GM23338 (cell line): ENCODE data around the gene BCOR. TPM values are rescaled to one million over a fixed set of nuclear protein-coding genes. Genes with fewer than 3 reads are reported as not detected.

Experiments used
- ATAC-seq: fragments of 200-7000 bp; cut with Tn5 transposase; 3 replicates; pipeline ENCODE4 v1.9.1; 2020
- DNase-seq: peaks from one replicate; pipeline ENCODE4 v3.0.0-alpha.2; 2015; ENCODE audit warnings: low spot score
- H2AFZ ChIP-seq: fragments of 200-600 bp; sonication (generic); 2 replicates; pipeline ENCODE4 v1.8.0; 2016; ENCODE audit warnings: antibody characterized with exemption, mild to moderate bottlenecking, moderate library complexity
- H3F3A ChIP-seq: fragments of 200-600 bp; sonication (generic); replicated peaks from 2 replicates; pipeline ENCODE4 v1.8.0; 2017; ENCODE audit warnings: antibody characterized with exemption, mixed run types, low read depth
- H3K27ac ChIP-seq: fragments of 200-600 bp; sonication (generic); 2 replicates; pipeline ENCODE4 v1.6.1; 2016; ENCODE audit warnings: low read depth
- H3K27me3 ChIP-seq: fragments of 200-600 bp; sonication (generic); 2 replicates; pipeline ENCODE4 v1.8.0; 2016; ENCODE audit warnings: mild to moderate bottlenecking, mixed run types, moderate library complexity; ENCODE audit not compliant: insufficient read depth
- H3K36me3 ChIP-seq: fragments of 200-600 bp; sonication (generic); 2 replicates; pipeline ENCODE4 v1.8.0; 2016; ENCODE audit warnings: mild to moderate bottlenecking; ENCODE audit not compliant: insufficient read depth
- H3K4me1 ChIP-seq: fragments of 200-600 bp; sonication (generic); 2 replicates; pipeline ENCODE4 v1.8.0; 2016; ENCODE audit warnings: mild to moderate bottlenecking, moderate library complexity; ENCODE audit not compliant: insufficient read depth
- H3K4me2 ChIP-seq: fragments of 200-600 bp; sonication (generic); 2 replicates; pipeline ENCODE4 v1.7.1; 2017; ENCODE audit warnings: mixed run types
- H3K4me3 ChIP-seq: fragments of 200-600 bp; sonication (generic); 2 replicates; pipeline ENCODE4 v1.6.1; 2016; ENCODE audit warnings: mixed run types
- H3K79me2 ChIP-seq: fragments of 200-600 bp; sonication (generic); replicated peaks from 2 replicates; pipeline ENCODE4 v1.8.0; 2017; ENCODE audit warnings: mild to moderate bottlenecking; ENCODE audit not compliant: insufficient read depth
- H3K9me2 ChIP-seq: fragments of 200-600 bp; sonication (generic); 2 replicates; pipeline ENCODE4 v1.8.0; 2017; ENCODE audit not compliant: insufficient read depth
- H4K20me1 ChIP-seq: fragments of 200-600 bp; sonication (generic); replicated peaks from 2 replicates; pipeline ENCODE4 v1.8.0; 2017; ENCODE audit warnings: mild to moderate bottlenecking; ENCODE audit not compliant: insufficient read depth
- H3K27ac Mint-ChIP-seq: 2 replicates; pipeline ENCODE4 v1.8.0; 2020; ENCODE audit warnings: inconsistent platforms, mild to moderate bottlenecking, moderate library complexity, mixed read lengths
- H3K27me3 Mint-ChIP-seq: 3 replicates; pipeline ENCODE4 v1.8.0; 2022; ENCODE audit warnings: low read depth, mild to moderate bottlenecking, moderate library complexity, mixed read lengths, inconsistent platforms; ENCODE audit not compliant: insufficient read depth, poor library complexity
- H3K36me3 Mint-ChIP-seq: 3 replicates; pipeline ENCODE4 v1.8.0; 2021; ENCODE audit warnings: low read depth, mild to moderate bottlenecking, inconsistent platforms, moderate library complexity, mixed read lengths
- H3K4me1 Mint-ChIP-seq: 3 replicates; pipeline ENCODE4 v1.8.0; 2020; ENCODE audit warnings: mild to moderate bottlenecking, inconsistent platforms, mixed read lengths
- H3K4me3 Mint-ChIP-seq: 3 replicates; pipeline ENCODE4 v1.8.0; 2021; ENCODE audit warnings: moderate library complexity, mild to moderate bottlenecking, inconsistent platforms, mixed read lengths
- H3K9me3 Mint-ChIP-seq: 3 replicates; pipeline ENCODE4 v1.8.0; 2020; ENCODE audit warnings: moderate library complexity, mild to moderate bottlenecking, inconsistent platforms, mixed read lengths
- CREB1 ChIP-seq: fragments of 250-450 bp; sonication (Bioruptor Pico); IDR thresholded peaks from 2 replicates; pipeline ENCODE4 v1.5.0; 2020; ENCODE audit warnings: low read depth, mild to moderate bottlenecking, moderate library complexity
- ETS1 ChIP-seq: IDR thresholded peaks from 2 replicates; pipeline ENCODE4 v1.6.1; 2016; ENCODE audit warnings: antibody characterized with exemption
- EZH2 ChIP-seq: fragments of 200-600 bp; sonication (generic); IDR thresholded peaks from one replicate; pipeline ENCODE4 v1.8.0; 2017; ENCODE audit warnings: antibody characterized with exemption, mild to moderate bottlenecking, low read depth; ENCODE audit not compliant: unreplicated experiment
- EZH2phosphoT487 ChIP-seq: fragments of 200-600 bp; sonication (generic); IDR thresholded peaks from one replicate; pipeline ENCODE4 v1.8.1; 2018; ENCODE audit warnings: antibody characterized with exemption; ENCODE audit not compliant: unreplicated experiment
- JUNB ChIP-seq: IDR thresholded peaks from one replicate; pipeline ENCODE4 v1.6.1; 2016; ENCODE audit warnings: antibody characterized with exemption; ENCODE audit not compliant: unreplicated experiment
- POLR2AphosphoS5 ChIP-seq: IDR thresholded peaks from 2 replicates; pipeline ENCODE4 v1.6.1; 2016; ENCODE audit warnings: antibody characterized with exemption, low read depth
- ZNF114 ChIP-seq: fragments of 250-450 bp; sonication (Bioruptor Pico); IDR thresholded peaks from 2 replicates; pipeline ENCODE4 v1.5.0; 2020; ENCODE audit warnings: mild to moderate bottlenecking, moderate library complexity
- ZNF331 ChIP-seq: fragments of 250-450 bp; sonication (Bioruptor Pico); IDR thresholded peaks from 2 replicates; pipeline ENCODE4 v1.5.0; 2020; ENCODE audit warnings: low read depth, mild to moderate bottlenecking, moderate library complexity
- polyA plus RNA-seq: library from polyadenylated mRNA; unstranded; fragments of >200 nt; fragmentation: Nextera tagmentation; extraction: Ambion mirVana; gene quantifications from 2 replicates; pipeline ENCODE4 v1.2.1, GENCODE V29; 2016
- total RNA-seq: library from RNA; depleted of rRNA; stranded (reverse); fragments of >200 nt; shearing (Covaris generic); gene quantifications from 2 replicates; pipeline ENCODE4 v1.2.3, GENCODE V29; 2014
- TF ChIP-seq, protein P1 (sequence below): fragments of 250-450 bp; sonication (Bioruptor Pico); IDR thresholded peaks from 2 replicates; pipeline ENCODE4 v1.5.0; 2020; ENCODE audit warnings: mild to moderate bottlenecking, moderate library complexity
- TF ChIP-seq, protein P2 (sequence below): IDR thresholded peaks from one replicate; pipeline ENCODE4 v1.6.1; 2018; ENCODE audit warnings: antibody characterized with exemption; ENCODE audit not compliant: unreplicated experiment

The BCOR gene
- total and polyA plus RNA-seq, 2 experiments from 2014 or later = 25.5 to 60.8 TPM

DNA sequence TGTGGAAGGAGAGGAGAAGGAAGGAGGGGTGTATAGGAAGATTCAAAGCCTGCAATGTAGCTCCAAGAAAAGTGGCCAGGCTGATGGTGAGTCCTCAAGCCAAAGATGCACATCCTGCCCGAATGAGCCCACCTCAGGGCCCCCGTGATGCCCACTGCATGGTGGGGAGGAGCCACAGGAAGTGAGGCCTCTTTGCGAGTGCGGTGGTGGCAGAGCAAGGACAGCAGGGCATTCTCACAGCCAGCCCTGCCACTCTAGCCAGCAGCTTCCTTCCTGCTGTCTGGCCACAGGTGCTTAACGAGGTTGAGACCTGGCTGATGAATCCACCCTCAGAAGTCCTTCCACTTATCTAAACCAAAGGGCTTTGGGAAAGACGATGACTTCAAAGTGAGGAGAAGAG, 55.8 kb downstream of the BCOR start:
- Histone ChIP-seq H3K36me3 (no peaks in the 10 kb centered on the region), H3K4me2 (no peak overlapping the region), H3K27me3 (no peaks in the 10 kb centered on the region), H3K79me2 (no peaks in the 10 kb centered on the region), H2AFZ (no peak overlapping the region), H3K4me3 (no peak overlapping the region), H4K20me1 (no peaks in the 10 kb centered on the region), H3F3A (no peaks in the 10 kb centered on the region), H3K4me1 (no peaks in the 10 kb centered on the region), H3K9me2 (no peaks in the 10 kb centered on the region), H3K27ac (no peak overlapping the region)
- H3K4me1 Mint-ChIP-seq = peaks cover 5% of the 10 kb centered on the region; the same call in 2 of the 3 replicates
- peaks cover 12% of the 10 kb centered on the region; the same call in 2 of the 3 replicates for H3K9me3 Mint-ChIP-seq
- H3K27me3 Mint-ChIP-seq = peaks cover 4% of the 10 kb centered on the region
- peaks cover 3% of the 10 kb centered on the region; the same call in 2 of the 3 replicates for H3K36me3 Mint-ChIP-seq
- no peak for TF ChIP-seq EZH2phosphoT487
- no peak for TF ChIP-seq ZNF114 (CRISPR knock-in tag)
- no peak for TF ChIP-seq CREB1
- H3K27ac Mint-ChIP-seq = no peak overlapping the region
- ATAC-seq (no peak), DNase-seq (no peak)
- no peak overlapping the region for H3K4me3 Mint-ChIP-seq

- Histone ChIP-seq H3K4me2 (no peak overlapping the region), H2AFZ (no peak overlapping the region), H3F3A (no peaks in the 10 kb centered on the region), H4K20me1 (no peaks in the 10 kb centered on the region), H3K9me2 (no peaks in the 10 kb centered on the region), H3K27me3 (no peaks in the 10 kb centered on the region), H3K27ac (no peak overlapping the region), H3K4me3 (no peak overlapping the region), H3K4me1 (no peaks in the 10 kb centered on the region), H3K36me3 (no peaks in the 10 kb centered on the region), H3K79me2 (no peaks in the 10 kb centered on the region)
- Mint-ChIP-seq H3K9me3 (peaks cover 6% of the 10 kb centered on the region; the same call in 2 of the 3 replicates), H3K27ac (no peak overlapping the region), H3K4me1 (peaks cover 5% of the 10 kb centered on the region; the same call in 2 of the 3 replicates), H3K27me3 (peaks cover 4% of the 10 kb centered on the region), H3K4me3 (no peak overlapping the region; the same call in 2 of the 3 replicates), H3K36me3 (no peaks in the 10 kb centered on the region)
- DNase-seq (peak; percentile 47), ATAC-seq (peak; percentile 72)
- TF ChIP-seq ETS1 (no peak), POLR2AphosphoS5 (no peak), ZNF114 (CRISPR knock-in tag) (no peak), JUNB (no peak), ZNF331 (CRISPR knock-in tag) (no peak), EZH2 (no peak)
- TF ChIP-seq, protein P1, sequence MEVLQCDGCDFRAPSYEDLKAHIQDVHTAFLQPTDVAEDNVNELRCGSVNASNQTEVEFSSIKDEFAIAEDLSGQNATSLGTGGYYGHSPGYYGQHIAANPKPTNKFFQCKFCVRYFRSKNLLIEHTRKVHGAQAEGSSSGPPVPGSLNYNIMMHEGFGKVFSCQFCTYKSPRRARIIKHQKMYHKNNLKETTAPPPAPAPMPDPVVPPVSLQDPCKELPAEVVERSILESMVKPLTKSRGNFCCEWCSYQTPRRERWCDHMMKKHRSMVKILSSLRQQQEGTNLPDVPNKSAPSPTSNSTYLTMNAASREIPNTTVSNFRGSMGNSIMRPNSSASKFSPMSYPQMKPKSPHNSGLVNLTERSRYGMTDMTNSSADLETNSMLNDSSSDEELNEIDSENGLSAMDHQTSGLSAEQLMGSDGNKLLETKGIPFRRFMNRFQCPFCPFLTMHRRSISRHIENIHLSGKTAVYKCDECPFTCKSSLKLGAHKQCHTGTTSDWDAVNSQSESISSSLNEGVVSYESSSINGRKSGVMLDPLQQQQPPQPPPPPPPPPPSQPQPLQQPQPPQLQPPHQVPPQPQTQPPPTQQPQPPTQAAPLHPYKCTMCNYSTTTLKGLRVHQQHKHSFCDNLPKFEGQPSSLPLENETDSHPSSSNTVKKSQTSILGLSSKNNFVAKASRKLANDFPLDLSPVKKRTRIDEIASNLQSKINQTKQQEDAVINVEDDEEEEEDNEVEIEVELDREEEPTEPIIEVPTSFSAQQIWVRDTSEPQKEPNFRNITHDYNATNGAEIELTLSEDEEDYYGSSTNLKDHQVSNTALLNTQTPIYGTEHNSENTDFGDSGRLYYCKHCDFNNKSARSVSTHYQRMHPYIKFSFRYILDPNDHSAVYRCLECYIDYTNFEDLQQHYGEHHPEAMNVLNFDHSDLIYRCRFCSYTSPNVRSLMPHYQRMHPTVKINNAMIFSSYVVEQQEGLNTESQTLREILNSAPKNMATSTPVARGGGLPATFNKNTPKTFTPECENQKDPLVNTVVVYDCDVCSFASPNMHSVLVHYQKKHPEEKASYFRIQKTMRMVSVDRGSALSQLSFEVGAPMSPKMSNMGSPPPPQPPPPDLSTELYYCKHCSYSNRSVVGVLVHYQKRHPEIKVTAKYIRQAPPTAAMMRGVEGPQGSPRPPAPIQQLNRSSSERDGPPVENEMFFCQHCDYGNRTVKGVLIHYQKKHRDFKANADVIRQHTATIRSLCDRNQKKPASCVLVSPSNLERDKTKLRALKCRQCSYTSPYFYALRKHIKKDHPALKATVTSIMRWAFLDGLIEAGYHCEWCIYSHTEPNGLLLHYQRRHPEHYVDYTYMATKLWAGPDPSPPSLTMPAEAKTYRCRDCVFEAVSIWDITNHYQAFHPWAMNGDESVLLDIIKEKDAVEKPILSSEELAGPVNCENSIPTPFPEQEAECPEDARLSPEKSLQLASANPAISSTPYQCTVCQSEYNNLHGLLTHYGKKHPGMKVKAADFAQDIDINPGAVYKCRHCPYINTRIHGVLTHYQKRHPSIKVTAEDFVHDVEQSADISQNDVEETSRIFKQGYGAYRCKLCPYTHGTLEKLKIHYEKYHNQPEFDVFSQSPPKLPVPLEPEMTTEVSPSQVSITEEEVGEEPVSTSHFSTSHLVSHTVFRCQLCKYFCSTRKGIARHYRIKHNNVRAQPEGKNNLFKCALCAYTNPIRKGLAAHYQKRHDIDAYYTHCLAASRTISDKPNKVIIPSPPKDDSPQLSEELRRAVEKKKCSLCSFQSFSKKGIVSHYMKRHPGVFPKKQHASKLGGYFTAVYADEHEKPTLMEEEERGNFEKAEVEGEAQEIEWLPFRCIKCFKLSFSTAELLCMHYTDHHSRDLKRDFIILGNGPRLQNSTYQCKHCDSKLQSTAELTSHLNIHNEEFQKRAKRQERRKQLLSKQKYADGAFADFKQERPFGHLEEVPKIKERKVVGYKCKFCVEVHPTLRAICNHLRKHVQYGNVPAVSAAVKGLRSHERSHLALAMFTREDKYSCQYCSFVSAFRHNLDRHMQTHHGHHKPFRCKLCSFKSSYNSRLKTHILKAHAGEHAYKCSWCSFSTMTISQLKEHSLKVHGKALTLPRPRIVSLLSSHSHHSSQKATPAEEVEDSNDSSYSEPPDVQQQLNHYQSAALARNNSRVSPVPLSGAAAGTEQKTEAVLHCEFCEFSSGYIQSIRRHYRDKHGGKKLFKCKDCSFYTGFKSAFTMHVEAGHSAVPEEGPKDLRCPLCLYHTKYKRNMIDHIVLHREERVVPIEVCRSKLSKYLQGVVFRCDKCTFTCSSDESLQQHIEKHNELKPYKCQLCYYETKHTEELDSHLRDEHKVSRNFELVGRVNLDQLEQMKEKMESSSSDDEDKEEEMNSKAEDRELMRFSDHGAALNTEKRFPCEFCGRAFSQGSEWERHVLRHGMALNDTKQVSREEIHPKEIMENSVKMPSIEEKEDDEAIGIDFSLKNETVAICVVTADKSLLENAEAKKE = no peak
- TF ChIP-seq, protein P2, sequence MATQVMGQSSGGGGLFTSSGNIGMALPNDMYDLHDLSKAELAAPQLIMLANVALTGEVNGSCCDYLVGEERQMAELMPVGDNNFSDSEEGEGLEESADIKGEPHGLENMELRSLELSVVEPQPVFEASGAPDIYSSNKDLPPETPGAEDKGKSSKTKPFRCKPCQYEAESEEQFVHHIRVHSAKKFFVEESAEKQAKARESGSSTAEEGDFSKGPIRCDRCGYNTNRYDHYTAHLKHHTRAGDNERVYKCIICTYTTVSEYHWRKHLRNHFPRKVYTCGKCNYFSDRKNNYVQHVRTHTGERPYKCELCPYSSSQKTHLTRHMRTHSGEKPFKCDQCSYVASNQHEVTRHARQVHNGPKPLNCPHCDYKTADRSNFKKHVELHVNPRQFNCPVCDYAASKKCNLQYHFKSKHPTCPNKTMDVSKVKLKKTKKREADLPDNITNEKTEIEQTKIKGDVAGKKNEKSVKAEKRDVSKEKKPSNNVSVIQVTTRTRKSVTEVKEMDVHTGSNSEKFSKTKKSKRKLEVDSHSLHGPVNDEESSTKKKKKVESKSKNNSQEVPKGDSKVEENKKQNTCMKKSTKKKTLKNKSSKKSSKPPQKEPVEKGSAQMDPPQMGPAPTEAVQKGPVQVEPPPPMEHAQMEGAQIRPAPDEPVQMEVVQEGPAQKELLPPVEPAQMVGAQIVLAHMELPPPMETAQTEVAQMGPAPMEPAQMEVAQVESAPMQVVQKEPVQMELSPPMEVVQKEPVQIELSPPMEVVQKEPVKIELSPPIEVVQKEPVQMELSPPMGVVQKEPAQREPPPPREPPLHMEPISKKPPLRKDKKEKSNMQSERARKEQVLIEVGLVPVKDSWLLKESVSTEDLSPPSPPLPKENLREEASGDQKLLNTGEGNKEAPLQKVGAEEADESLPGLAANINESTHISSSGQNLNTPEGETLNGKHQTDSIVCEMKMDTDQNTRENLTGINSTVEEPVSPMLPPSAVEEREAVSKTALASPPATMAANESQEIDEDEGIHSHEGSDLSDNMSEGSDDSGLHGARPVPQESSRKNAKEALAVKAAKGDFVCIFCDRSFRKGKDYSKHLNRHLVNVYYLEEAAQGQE = no peak
These were observed 56.9 kb downstream of the BCOR start for GRCh38 chrX:40040686-40041461.
